Panc1 (cell line): Measurements from ENCODE around the gene RANBP3L. TPM values are rescaled to one million over a fixed set of nuclear protein-coding genes. Genes with fewer than 3 reads are reported as not detected.

ENCODE experiments used
- ATAC-seq: fragments of 200-7000 bp; cut with Tn5 transposase; 2 replicates; pipeline ENCODE4 v1.9.1; 2020; ENCODE audit warnings: mild to moderate bottlenecking, moderate library complexity
- BruUV-seq: library from RNA; stranded (reverse); fragments of 400-500 nt; replicated peaks from 2 replicates; lab custom pipeline; 2021; lab: Mats Ljungman, UMichigan
- CTCF ChIA-PET: fragments of 300-600 bp; sonication (Branson Sonifier 250); formaldehyde crosslinking; loops from one replicate; lab custom pipeline; 2022; ENCODE audit warnings: antibody characterized with exemption; lab: Charles Lee
- POLR2A ChIA-PET: fragments of 300-600 bp; sonication (Branson Sonifier 250); formaldehyde crosslinking; loops from one replicate; lab custom pipeline; 2022; ENCODE audit warnings: antibody characterized with exemption; lab: Charles Lee
- DNase-seq: peaks from one replicate; pipeline ENCODE4 v3.0.0-alpha.2; 2010; ENCODE audit warnings: low read depth, low spot score
- H3K27ac ChIP-seq: 2 replicates; pipeline ENCODE4 v1.5.1; 2011; ENCODE audit warnings: mild to moderate bottlenecking, low read length, inconsistent platforms
- H3K27me3 ChIP-seq: fragments of 200-500 bp; sonication (Bioruptor generic); 2 replicates; pipeline ENCODE4 v1.6.0; 2014; ENCODE audit warnings: low read length, inconsistent platforms; ENCODE audit not compliant: control insufficient read depth, insufficient read depth
- H3K36me3 ChIP-seq: fragments of 200-500 bp; sonication (Bioruptor generic); 2 replicates; pipeline ENCODE4 v1.5.1; 2014; ENCODE audit warnings: inconsistent platforms, mild to moderate bottlenecking, low read length, moderate library complexity; ENCODE audit not compliant: control insufficient read depth, insufficient read depth
- H3K4me1 ChIP-seq: 2 replicates; pipeline ENCODE4 v1.5.1; 2011; ENCODE audit warnings: inconsistent platforms, mild to moderate bottlenecking, low read length, moderate library complexity; ENCODE audit not compliant: control insufficient read depth, insufficient read depth
- H3K4me3 ChIP-seq, 2 experiments: 2 replicates each; pipeline ENCODE4 v1.5.1; 2011 to 2012; ENCODE audit warnings: low read depth in 2 of 2, low read length in 2 of 2, mild to moderate bottlenecking in 2 of 2, inconsistent platforms in 1 of 2, moderate library complexity in 1 of 2
- H3K9me3 ChIP-seq: fragments of 200-500 bp; sonication (Bioruptor generic); 2 replicates; pipeline ENCODE4 v1.5.1; 2014; ENCODE audit warnings: low read depth, mild to moderate bottlenecking, inconsistent platforms, low read length, moderate library complexity; ENCODE audit not compliant: control insufficient read depth, insufficient read depth
- CTCF ChIP-seq: fragments of 450-650 bp; IDR thresholded peaks from 2 replicates; pipeline ENCODE4 v1.5.1; 2017; ENCODE audit warnings: mild to moderate bottlenecking
- POLR2AphosphoS5 ChIP-seq: IDR thresholded peaks from 2 replicates; pipeline ENCODE4 v1.6.1; 2012; ENCODE audit warnings: mild to moderate bottlenecking, low read depth, low read length, moderate library complexity
- REST ChIP-seq, 2 experiments: IDR thresholded peaks; 2 replicates each; pipeline ENCODE4 v1.6.1; 2011 to 2012; ENCODE audit warnings: low read depth in 2 of 2, control low read depth in 1 of 2, low read length in 1 of 2, mild to moderate bottlenecking in 1 of 2, moderate library complexity in 1 of 2; ENCODE audit not compliant: insufficient read depth in 1 of 2
- SIN3A ChIP-seq: IDR thresholded peaks from 2 replicates; pipeline ENCODE4 v1.6.1; 2012; ENCODE audit warnings: low read depth, mild to moderate bottlenecking, low read length, moderate library complexity, borderline replicate concordance; ENCODE audit not compliant: insufficient read depth
- TCF7L2 ChIP-seq: IDR thresholded peaks from 2 replicates; pipeline ENCODE4 v1.6.1; 2011; ENCODE audit warnings: mild to moderate bottlenecking, low read depth, low read length, inconsistent platforms
- in situ Hi-C: cut with HindIII; loops from 2 replicates; pipeline ENCODE4 v1.10.0; 2016; ENCODE audit warnings: low sequenced_read_pairs, low pct_unique_long_range_greater_than_20kb
- intact Hi-C: fragments of 100-400 bp; cut with micrococcal nuclease; formaldehyde crosslinking; loops from one replicate; pipeline ENCODE4 v1.10.0; 2022; ENCODE audit not compliant: unreplicated experiment
- total RNA-seq: library from RNA; stranded (reverse); gene quantifications from one replicate; pipeline ENCODE4 v1.2.1, GENCODE V29; 2021; ENCODE audit not compliant: unreplicated experiment

RANBP3L gene
- total RNA-seq, 1 experiment from 2014 or later: 0.28 TPM

- Histone ChIP-seq H3K9me3 (no peaks in the 10 kb centered on the region), H3K36me3 (no peaks in the 10 kb centered on the region; the same call in 1 of the 2 replicates), H3K4me1 (peaks cover 25% of the 10 kb centered on the region), H3K27me3 (no peaks in the 10 kb centered on the region), H3K4me3 (peak overlapping the region; percentile 79), H3K27ac (peak overlapping the region; percentile 80)
- in situ Hi-C loops (no loop called here), intact Hi-C loops (no loop called here)
- no TSS peak for BruUV-seq
- TF ChIP-seq TCF7L2: no peak
- no peak for TF ChIP-seq CTCF
- TF ChIP-seq SIN3A: no peak
- TF ChIP-seq REST (IDR thresholded peaks at IDR 0.05; ENCODE audit: insufficient read depth in 1 of 2, low read depth in 2 of 2, low read length in 1 of 2): no peak
- TF ChIP-seq POLR2AphosphoS5: no peak
- POLR2A ChIA-PET: interaction anchor here (1.0 kb wide), 1 partner anchor 24 kb away, joined by 6 read pairs; no protein-coding TSS in a partner anchor
- CTCF ChIA-PET: interaction anchor here (0.9 kb wide), 1 partner anchor 64 kb away, joined by 3 read pairs; no protein-coding TSS in a partner anchor
- no peak for DNase-seq
- peak; percentile 60 for ATAC-seq
These were observed 60.7 kb downstream of the RANBP3L start for GRCh38 chr5:36240779-36241630.

- H3K4me3 ChIP-seq: peak overlapping the region; percentile 79; a peak in 3 of 4 replicates
- H3K9me3 ChIP-seq: no peaks in the 10 kb centered on the region
- no peaks in the 10 kb centered on the region for H3K27me3 ChIP-seq
- ATAC-seq (no peak), DNase-seq (no peak)
- in situ Hi-C loops: no loop called here
- H3K27ac ChIP-seq: 0 out of 2 replicates have a peak overlapping the region, but pooled peaks have one; percentile 7
- TSS peak; percentile 81 for BruUV-seq
- POLR2A ChIA-PET: interaction anchor here (0.5 to 0.6 kb wide), 3 partner anchors 9 to 1310 kb away, joined by 3 to 4 read pairs (median 3); no protein-coding TSS in a partner anchor
- no peak for TF ChIP-seq TCF7L2
- TF ChIP-seq POLR2AphosphoS5: no peak
- no peak for TF ChIP-seq CTCF
- no peak for TF ChIP-seq REST (IDR thresholded peaks at IDR 0.05; ENCODE audit: insufficient read depth in 1 of 2, low read depth in 2 of 2, low read length in 1 of 2)
- TF ChIP-seq SIN3A: no peak
- intact Hi-C loops: no loop called here
- CTCF ChIA-PET: interaction anchor here (1.1 kb wide), 1 partner anchor 161 kb away, joined by 3 read pairs; no protein-coding TSS in a partner anchor
- H3K36me3 ChIP-seq: no peaks in the 10 kb centered on the region; the same call in 1 of the 2 replicates
- H3K4me1 ChIP-seq: peaks cover 25% of the 10 kb centered on the region
These were observed 62.1 kb downstream of the RANBP3L start for GRCh38 chr5:36239370-36240293.
